Astrocyte (in vitro differentiated cells and primary cell): ENCODE measurements around the gene FOXA1.

ENCODE experiments used
- CTCF ChIP-seq: IDR thresholded peaks from 2 replicates; pipeline ENCODE4 v1.5.1; 2011; ENCODE audit warnings: low read depth, mild to moderate bottlenecking, inconsistent platforms, low read length, moderate library complexity; ENCODE audit not compliant: insufficient read depth
- EZH2 ChIP-seq: IDR thresholded peaks from 2 replicates; pipeline ENCODE4 v1.6.1; 2012; ENCODE audit warnings: mild to moderate bottlenecking, low read length, inconsistent platforms; ENCODE audit not compliant: insufficient read depth

- TF ChIP-seq CTCF (no peak), EZH2 (no peak)
Measured at GRCh38 chr14:37618498-37619028, 23.5 kb upstream of the FOXA1 start.
